ENCODE data around the gene DBF4B.
"Not testable (repeated sequence)": the region's sequence is repeated elsewhere in the genome, so short reads cannot be mapped to it uniquely, and the experiment has no call there.

DBF4B gene, protein sequence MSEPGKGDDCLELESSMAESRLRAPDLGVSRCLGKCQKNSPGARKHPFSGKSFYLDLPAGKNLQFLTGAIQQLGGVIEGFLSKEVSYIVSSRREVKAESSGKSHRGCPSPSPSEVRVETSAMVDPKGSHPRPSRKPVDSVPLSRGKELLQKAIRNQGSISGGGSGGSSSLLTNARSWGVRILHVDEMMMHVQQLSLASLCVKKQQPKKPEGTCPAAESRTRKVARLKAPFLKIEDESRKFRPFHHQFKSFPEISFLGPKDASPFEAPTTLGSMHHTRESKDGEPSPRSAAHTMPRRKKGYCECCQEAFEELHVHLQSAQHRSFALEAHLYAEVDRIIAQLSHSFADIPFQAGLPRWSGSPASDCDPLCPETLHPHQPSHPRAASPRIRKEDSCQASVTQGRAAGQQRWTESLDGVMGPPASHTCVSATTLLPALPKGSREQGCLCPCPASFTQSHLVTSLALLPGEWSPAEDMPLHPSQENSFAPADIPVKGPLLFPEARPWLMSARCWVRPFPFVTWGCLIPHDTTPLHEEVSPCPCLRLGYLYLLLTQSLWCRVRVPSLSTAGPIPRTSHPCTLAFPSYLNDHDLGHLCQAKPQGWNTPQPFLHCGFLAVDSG

DNA sequence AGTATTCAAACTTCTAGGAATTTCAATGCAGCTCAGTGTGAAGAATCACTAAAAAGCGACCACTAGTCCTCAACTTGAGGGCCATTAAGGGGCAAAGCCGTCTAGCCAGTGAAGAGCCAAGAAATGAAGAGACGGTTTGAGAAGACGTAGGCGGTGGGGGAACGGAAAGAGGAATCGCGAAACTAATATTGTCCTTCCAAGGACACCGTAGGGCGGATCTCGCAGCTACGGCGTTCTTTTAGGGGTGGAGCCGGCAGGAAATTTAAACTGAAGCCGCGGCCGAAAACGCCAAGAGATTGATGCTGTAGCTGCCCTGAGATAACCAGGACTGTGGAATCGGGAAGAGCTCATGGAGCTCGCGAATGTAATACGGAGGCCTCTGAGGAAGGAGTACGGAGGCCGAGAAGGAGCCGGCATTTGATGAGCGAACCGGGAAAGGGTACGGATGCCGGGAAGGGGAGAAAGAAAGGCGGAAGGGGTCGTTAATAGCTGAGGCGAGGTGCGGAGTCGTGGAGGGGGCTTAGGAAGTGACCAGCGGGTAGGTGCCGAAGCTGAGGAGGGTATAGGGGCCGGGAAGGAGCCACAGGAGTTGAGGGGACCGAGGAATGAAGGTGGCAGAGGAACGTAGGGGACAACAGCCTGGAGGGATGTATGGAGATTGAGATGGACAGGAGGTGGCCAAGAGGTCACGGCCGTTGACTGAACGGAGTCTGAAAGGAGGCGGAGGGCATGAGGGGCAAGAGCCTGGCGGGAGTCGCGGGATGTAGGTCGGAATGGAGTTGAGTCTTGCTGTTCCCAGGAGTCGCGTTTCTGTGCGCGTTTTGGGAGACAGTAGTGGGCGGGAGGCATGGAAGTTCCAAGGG lies at the start of gene DBF4B:
Gene DBF4B, plus strand, starts transcription at position 265 of the 863 bp plus-strand sequence. Its CDS starts 156 bp downstream, at position 421.
- ATAC-seq: peak; percentile 81 to 86

DNA sequence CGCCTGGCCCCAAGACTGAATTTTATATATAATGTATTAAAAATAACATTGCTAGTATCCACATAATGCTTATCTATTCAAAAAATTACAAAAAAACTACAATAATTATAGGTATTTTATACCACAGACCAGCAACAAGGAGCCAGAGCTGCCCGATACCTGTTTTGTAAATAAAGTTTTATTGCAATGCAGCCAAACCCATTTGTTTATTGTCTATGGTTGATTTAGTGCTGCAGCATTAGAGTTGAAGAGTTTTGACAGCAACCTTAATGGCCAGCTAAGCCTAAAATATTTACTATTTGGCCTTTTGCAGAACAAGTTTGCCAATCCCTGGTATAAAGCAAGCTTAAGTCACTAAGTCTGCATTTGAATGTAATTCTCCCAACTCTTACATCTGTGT lies 46.6 kb upstream of the DBF4B start:
- ATAC-seq: no peak

DNA sequence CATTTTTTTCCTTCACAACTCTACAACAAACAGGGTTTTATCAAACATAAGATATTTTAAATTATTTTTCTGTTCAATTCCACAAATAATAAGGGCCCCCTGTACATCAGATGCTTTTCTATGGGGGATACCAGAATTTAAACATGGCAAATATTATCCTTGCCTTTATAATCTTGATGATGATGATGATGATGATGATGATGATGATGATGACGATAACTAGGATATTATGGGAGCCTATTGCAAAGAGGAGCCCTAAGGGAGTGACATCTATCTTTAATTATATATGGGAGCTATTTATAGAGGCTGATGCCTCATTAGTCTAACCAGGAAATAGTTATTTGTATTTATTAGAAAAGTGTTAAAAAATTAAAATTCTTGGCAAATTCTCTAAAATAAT lies 45.4 kb upstream of the DBF4B start:
- ATAC-seq: no peak

DNA sequence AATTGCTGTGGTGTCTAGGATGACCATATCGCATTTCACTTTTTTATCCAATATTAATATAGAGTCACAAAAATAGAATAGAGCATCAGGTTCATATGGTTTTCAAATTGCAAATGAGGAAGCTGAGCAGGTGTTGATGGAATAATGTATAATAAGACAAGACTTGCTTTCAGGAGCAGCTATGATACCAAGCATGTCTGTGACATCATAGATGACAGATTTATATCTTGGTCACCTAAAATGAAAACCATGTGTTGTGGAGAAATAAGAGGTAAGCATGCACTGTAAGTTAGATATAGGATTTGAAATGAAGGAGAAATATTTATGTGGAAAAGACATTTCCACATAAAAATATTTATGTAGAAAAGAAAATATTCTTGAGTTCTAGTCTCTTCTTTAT lies 43.6 kb upstream of the DBF4B start:
- ATAC-seq: no peak

DNA sequence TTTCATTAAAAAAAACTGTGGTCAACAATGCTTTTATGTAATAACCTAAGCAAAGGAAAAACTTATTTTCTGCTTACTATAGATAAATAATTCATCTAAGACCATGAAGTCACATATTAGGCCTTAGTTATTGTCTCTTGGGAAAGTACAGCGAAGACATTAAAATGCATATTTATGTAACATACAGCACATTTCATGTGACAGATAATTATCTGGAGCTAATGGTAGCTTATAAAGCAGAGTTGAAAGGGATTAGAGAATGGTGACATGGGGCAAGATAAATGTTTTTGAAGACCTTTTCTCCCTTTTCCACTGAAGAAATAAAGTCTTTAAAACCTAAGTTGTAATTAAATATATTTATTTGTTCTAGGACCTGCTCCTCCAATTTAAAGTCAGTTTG lies 42.5 kb upstream of the DBF4B start:
- no peak for ATAC-seq

DNA sequence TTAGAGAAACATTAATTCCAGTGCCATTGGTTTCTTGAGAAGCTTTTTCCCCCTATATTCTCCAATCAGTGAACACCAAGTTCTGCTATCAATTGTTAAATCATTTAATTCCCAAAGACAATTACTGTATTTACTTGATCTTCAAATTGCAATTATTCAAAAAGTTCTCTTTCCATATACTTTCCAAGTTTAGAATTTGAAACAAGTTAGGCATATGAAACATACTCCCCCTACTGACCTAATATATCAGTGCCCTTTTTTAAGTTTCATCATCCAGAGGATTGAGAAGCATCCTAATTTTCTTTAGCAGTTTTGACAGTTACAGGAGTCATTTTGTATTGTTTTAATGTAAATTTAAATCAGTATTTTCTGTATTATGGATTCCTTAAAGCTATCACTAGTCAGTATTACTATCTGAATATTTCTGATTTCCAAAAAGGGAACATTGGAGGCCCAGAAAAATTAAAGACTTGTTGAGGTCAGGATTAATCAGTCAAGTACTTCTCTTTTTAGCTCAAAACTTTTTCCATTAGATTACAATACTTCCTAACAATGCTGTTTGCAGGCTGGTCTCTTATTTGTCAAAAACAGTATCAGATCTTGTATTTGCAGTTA lies 35.9 kb upstream of the DBF4B start:
- ATAC-seq: no peak

DNA sequence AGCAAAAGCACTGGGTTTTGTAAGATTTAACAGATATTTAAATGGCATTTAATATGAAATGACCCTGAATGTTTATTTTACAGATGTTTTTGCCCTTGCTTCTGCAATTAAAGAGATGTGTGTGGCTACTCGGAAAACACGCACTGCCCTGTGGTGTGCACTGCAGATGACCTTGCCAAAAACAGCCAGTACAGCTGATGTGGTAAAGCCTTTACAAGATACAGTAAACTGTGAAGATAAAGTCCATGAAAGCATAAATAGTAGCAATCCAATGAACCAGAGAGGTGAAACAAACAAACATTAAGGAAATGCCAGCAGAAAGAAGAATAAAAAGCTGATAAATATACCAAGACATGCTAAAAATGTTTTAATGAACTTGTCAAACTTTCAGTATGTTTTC lies 34.6 kb upstream of the DBF4B start:
- no peak for ATAC-seq

DNA sequence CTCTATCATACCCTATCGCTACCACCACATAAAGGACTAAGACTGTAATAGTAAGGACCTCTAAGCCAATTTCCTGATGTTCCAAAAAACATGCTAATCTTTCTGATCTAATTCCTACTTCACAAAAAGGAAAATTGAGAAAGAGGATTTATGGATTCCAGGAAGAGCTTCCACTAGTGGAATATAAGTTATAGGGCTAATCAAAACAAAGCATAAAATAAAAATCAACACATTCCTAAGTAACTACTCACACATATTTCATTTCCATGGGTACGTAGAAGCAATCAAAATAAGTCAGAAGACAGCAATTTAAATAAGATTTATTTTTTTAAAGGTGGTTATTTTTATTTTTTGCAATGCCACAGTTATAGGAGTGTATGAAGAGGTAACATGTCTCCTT lies 31.3 kb upstream of the DBF4B start:
- no peak for ATAC-seq

DNA sequence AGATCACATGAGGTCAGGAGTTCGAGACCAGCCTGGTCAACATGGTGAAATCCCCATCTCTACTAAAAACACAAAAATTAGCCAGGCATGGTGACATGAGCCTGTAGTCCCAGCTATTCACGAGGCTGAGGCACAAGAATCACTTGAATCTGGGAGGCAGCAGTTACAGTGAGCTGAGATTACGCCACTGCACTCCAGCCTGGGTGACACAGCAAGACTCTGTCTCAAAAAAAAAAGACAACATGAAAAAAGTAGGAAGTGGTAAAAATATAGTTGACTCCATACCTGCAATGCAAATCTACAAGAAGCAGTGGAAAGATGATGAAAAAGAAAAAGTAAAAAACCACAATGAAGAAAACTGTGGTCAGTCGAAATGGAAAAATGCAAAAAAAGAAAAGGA lies 25.2 kb upstream of the DBF4B start:
- not testable (repeated sequence) for ATAC-seq

DNA sequence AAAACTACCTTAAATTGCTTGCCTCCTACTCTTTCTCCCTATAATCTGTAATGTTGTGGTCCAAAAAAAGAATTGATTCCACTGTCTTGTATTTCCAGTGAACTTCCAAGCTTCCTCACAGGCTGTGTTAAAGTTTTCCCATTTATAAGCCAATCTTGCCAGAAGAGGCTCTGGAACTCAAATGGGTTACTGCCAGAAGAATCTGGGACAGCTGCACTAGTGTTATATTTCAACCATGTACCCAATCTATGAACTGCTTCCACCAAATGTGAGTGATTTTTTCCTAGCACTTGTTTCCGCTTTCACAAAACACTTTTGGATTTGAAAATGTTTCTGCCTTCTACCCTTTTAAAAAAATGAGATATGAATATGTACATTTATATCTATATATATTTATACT lies 20.7 kb upstream of the DBF4B start:
- no peak for ATAC-seq

DNA sequence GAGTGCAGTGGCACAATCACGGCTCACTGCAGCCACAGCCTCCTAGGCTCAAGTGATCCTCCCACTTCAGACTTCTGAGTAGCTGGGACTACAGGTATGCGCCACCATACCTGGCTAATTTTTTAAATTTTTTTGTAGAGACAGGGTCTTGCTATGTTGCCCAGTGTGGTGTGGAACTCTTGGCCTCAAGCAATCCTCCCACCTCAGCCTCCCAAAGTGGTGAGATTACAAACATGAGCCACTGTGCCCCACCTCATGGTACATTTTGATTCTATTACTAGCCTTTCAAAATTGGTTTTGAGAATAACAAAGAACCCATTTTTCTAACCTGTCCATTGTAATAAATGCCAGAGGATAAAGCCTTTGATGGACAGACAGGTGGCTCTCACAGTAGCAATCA lies 20.3 kb upstream of the DBF4B start:
- ATAC-seq: no peak

DNA sequence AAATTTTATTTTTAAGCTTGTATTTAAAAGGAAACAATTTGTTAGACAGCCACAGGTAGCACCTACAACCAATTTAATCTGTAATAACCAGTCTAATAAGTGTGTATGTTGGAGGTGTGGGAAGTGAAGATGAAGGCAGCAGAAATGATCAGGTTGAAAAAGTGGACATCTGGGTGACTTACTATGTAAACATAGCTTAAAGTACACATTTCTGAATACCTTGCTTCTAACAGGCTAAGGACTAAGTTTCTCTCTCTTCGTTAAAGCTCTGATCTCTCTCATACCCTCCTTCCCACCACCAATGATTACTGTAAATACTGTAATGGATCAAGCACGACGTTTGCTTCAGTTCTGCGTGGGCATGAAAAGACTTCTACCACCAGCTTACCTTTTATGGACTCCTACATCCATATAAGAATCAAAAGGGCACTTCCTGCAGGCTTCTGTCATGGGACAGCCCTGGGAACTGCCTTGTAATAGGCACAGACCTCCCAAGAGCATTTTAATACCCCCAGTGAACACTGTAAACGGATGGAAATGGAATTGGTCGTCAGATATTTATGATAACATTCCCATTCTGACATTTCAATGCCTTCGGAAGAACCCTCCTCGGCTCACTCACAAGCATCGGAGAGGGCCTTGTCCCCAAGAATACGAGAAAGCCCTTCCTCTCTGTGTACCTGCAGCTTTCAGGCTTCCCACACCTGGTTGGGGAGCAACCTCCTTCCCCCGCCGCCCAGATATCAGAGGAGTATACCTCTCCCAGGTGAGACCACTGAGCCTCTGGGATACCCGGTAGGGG lies 19.6 kb upstream of the DBF4B start:
- ATAC-seq: peak; percentile 3 to 8

DNA sequence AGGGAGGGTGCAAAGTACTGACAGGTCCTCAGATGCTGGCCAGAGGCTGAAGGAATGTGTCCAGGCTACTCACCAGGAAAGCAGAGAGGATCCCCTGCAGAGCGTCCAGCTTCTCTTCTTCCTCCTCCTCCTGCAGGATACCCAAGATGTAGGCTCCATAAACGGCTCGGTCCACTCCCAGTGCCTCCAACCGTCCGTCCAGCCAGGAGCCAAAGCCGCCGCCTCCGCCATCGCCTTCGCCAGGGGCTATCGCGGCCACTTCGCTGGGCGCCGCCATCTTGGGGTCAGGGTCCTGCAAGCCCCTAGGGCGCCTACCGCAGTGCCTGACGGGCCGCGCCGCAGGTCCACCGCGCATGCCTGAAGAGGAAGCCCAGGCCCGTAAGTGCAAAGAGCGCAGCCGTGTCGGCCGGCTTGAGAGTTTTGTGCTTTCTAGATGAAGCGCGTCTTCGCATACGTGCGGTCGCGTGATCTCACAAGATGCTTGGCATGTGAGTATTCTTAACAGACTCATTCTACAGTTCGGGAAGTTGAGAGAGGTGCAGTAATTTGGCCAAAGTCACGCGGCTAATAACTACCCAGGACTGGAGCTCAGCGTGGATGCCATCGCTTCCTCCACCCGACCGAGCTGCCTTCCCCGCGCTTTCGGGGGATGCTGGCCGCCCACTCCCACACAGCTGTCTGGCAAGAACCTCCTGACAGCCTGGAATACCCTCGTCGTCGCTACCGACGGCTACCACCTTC lies 18.8 kb upstream of the DBF4B start, which contains the start of gene CCDC43:
Gene CCDC43, minus strand, starts transcription at position 300 of the 741 bp plus-strand sequence. Its CDS starts 23 bp downstream, at position 277.
- ATAC-seq: peak; percentile 99

DNA sequence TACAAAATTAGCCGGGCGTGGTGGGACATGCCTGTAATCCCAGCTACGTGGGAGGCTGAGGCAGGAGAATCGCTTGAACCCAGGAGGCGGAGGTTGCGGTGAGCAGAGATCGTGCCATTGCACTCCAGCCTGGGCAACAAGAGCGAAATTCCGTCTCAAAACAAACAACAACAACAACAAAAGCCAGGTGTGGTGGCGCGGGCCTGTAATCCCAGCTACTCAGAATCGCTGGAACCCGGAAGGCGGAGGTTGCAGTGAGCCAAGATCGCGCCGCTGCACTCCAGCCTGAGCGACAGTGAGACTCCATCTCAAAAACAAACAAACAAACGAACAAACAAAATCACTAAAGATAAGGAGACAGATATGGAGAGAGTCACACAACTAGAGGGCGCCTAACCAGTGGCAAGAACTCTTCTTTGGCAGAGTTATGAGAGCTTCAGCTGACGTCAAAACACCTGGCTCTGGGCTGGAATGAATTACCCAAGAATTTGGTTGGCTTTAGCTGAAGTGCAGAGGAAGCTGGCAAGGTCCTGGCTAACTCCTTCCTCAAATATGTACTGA lies 17.6 kb upstream of the DBF4B start:
- not testable (repeated sequence) for ATAC-seq

DNA sequence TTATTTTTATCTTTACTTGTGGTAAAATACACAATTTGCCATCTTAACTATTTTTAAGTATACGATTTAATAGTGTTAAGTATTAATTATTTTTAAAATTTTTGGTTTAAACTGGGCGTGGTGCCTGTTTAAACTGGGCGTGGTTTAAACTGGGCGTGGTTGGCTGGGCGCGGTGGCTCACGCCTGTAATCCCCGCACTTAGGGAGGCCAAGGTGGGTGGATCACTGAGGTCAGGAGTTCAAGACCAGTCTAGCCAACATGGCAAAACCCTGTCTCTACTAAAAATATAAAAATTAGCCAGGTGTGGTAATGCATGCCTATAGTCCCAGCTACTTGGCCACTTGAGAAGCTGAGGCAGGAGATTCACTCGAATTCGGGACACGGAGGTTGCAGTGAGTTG lies 14.9 kb upstream of the DBF4B start:
- no peak for ATAC-seq

DNA sequence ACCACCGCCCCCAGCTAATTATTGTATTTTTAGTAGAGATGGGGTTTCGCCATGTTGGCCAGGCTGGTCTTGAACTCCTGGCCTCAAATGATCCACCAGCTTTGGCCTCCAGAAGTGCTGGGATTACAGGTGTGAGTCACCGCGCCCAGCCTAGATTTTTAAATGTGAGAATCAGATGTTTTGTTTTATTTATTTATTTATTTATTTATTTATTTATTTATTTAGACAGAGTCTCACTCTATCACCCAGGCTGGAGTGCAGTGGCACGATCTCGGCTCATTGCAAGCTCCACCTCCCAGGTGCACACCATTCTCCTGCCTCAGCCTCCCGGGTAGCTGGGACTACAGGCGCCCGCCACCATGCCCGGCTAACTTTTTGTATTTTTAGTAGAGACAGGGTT lies 8.2 kb upstream of the DBF4B start:
- not testable (repeated sequence) for ATAC-seq

DNA sequence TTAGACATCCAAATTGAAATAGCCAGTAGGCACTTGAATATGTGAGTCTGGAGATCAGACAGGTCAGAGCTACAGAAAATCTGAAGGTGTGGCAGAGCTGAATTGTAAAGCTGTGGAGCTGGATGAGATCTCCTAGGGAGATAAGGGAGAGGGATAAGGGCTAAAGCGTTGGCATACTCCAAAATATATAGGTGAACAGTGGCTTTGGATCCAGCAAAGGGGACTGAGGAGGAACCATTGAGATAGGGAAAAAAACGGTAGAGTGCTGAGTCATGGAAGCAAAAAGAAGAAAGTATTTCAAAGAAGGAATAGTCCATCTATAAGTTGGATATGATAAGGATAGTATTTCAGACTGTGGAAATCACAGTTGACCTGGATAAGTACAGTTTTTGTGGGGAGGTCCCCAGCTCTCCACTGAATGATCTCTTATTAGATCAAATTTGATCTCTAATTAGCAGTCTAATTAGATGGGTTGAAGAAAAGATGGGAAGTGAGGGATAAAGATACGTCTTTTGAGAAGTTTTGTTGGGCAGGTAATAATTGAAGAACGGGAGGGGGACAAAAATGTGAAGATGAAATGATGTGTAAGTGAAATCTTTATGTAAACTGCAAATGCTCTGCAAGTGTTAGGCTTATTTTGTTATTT lies 587 bp upstream of the DBF4B start:
- no peak for ATAC-seq

DNA sequence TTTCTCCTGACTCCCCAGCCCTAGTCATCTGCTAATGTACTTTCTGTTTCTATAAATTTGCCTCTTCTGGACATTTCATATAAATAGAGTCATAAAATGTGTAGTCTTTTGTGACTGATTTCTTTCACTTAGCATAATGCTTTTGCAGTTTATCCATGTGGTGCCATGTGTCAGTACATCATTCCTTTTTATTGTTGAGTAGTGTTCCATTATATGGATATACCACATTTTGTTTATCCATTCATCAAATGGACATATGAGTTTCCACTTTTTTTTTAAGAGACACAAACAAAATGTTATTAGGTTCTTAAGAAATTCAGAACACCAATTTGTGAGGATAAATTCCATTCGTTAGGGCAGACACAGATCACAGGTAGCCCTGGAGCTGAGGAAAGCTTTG lies 11.0 kb downstream of the DBF4B start:
- no peak for ATAC-seq

DNA sequence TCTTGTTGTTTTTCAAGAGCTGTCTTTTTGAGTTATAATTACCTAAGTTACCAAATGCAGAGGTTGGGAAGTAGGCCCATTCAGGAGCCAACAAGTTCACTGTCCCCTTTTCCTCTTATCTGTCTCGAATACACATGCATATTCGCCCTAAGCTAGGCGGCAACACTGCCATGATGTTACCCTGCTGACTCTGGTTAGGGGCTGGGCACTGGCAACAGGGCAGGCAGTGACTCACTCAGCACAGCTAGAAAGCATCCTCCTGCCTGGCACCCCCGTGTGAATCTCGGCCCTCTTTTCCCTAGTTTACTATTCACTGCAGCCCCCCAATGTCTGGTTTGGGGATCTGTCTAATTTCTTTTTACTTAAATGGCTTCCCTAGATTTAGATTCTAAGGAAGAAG lies 13.8 kb downstream of the DBF4B start:
- no peak for ATAC-seq

DNA sequence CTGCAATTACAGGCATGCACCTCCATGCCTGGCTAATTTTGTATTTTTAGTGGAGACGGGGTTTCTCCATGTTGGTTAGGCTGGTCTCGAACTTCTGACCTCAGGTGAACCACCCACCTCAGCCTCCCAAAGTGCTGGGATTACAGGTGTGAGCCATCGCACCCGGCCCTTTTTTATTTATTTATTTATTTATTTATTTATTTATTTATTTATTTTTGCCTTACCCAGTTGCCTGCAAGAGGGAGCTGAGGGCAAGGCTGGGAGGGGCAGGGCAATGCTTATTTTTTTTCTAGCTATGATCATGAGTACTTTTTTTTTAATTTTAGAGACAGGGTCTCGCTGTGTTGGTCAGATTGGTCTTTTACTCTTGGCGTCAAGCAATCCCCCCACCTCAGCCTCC lies 17.7 kb downstream of the DBF4B start:
- ATAC-seq: not testable (repeated sequence)
